ENCODE measurements around the gene PAX5.

PAX5 gene

DNA sequence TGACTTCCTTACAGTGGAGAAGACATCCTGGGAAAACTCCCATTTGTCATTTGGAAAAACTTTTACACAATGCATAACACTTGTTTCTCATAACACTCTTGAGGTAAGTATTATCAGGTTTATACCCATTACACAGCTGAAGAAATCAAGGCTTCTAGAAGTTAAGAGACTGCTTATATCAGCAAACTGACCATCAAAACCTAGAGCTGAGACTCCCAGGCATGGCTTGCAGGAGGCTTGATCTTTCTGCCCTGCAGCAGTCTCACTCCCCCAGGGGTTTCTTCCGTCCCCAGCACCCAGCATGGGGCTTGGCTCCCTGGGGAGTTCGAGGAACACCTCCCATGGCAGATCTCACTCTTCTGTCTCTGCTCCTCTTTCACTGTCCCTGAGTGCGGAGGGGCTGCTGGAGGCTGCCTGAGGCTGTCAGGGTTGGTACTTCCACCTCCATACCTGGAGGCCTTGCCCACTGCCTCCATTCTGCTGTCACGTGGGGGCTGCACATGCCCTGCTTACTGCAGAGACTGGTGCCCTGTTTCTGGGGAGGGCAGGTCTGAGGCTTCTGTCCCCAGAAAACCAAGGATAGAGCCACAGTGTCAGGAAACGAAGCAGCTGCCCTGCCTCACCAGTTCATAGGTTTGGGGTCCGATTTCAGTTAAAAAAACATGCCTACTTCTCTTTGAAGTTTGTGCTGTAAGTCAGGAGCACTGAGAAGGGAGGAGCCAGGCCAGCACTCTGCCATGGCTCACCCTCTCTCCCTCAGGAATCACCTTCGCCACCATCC, 202.5 kb downstream of the PAX5 start:
- DNase-seq (ENCODE audit: low read depth) = no peak
- no peak overlapping the region for H3K4me3 ChIP-seq (ENCODE audit: low read depth, low read length)
- TF ChIP-seq, protein P1, sequence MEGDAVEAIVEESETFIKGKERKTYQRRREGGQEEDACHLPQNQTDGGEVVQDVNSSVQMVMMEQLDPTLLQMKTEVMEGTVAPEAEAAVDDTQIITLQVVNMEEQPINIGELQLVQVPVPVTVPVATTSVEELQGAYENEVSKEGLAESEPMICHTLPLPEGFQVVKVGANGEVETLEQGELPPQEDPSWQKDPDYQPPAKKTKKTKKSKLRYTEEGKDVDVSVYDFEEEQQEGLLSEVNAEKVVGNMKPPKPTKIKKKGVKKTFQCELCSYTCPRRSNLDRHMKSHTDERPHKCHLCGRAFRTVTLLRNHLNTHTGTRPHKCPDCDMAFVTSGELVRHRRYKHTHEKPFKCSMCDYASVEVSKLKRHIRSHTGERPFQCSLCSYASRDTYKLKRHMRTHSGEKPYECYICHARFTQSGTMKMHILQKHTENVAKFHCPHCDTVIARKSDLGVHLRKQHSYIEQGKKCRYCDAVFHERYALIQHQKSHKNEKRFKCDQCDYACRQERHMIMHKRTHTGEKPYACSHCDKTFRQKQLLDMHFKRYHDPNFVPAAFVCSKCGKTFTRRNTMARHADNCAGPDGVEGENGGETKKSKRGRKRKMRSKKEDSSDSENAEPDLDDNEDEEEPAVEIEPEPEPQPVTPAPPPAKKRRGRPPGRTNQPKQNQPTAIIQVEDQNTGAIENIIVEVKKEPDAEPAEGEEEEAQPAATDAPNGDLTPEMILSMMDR (IDR thresholded peaks at IDR 0.05; ENCODE audit: control insufficient read depth, extremely low read depth, insufficient read depth) = no peak

DNA sequence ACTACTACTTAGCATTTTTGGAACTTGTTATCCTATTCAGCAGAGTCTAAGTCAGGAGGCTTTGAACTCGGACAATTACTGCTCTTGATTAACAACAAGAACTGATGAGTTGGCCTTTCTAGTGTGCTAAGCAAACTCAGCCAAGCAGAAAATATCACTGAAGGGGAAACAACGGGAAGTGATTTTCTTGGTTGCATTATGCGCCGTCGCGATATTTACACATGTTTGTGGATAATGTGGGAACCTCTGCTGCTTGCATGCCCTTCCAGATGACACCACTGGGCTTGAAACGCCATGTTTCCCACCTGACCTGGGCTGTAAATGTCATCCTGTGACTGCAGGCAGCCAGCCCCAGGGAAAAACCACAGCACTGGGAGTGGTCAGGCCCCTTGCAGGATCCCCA, 205.5 kb downstream of the PAX5 start:
- no peak overlapping the region for H3K4me3 ChIP-seq (ENCODE audit: low read depth, low read length)
- TF ChIP-seq, protein P1 (IDR thresholded peaks at IDR 0.05; ENCODE audit: control insufficient read depth, extremely low read depth, insufficient read depth) = no peak
- no peak for DNase-seq (ENCODE audit: low read depth)

DNA sequence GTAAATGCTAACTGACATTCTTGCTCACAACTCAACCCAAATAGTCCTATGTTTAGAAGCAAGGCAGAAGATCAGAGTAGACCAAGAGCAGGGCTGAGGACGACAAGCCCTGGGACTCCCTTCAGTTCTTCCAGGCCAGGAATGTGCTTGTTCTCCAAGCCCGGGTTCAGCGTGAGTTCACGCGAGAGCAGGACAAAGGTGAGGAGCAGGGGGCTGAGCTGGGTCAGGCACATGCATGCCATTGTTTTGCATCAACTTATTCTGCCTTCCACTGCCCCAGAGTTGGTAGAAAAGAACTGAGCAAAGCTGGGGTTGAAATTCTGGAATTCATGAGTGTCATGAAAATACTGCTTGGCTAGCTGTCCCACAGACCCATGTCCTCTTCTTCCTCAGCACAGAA, 206.5 kb downstream of the PAX5 start:
- no peak overlapping the region for H3K4me3 ChIP-seq (ENCODE audit: low read depth, low read length)
- no peak for DNase-seq (ENCODE audit: low read depth)
- TF ChIP-seq, protein P1 (IDR thresholded peaks at IDR 0.05; ENCODE audit: control insufficient read depth, extremely low read depth, insufficient read depth) = no peak

DNA sequence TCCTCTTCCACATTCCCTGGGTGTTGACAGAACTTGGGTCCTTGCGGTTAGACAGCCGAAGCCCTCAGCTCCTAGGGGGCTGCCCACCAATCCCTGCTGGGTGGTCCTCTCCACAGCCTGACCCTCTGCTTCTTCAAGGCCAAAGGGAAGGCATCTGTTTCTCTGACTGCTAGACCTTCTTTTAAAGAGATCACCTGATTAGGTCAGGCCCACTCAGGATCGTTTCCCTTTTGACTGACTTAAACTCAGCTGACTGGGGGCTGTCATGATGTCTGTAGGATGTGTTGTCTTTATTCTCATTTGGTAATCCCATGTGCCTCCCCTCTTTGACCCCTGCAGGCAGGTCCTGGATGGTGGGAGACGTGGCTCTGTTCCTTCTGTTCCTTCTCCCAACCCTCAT, 207.5 kb downstream of the PAX5 start:
- DNase-seq (ENCODE audit: low read depth) = no peak
- TF ChIP-seq, protein P1 (IDR thresholded peaks at IDR 0.05; ENCODE audit: control insufficient read depth, extremely low read depth, insufficient read depth) = no peak
- no peak overlapping the region for H3K4me3 ChIP-seq (ENCODE audit: low read depth, low read length)

DNA sequence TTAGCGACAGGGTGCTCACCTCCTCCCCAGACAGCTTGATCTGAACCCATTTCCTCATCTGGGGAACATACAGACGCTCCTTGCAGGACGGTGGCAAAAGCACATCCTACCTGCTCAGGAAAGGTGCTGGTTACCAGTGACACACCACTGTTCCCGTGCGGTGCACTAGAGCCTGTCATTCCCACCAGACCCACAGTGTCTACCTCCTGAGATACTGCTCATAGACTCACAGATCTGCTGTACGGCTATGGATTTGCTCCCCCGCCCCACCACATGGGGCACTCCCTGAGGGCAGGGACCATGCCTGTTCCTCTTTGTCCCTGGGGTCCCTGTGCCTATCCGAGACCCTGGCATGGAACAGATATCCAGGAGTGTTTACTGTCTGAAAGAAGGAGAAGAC, 208.9 kb downstream of the PAX5 start:
- TF ChIP-seq, protein P1 (IDR thresholded peaks at IDR 0.05; ENCODE audit: control insufficient read depth, extremely low read depth, insufficient read depth) = no peak
- no peak for DNase-seq (ENCODE audit: low read depth)
- no peak overlapping the region for H3K4me3 ChIP-seq (ENCODE audit: low read depth, low read length)

DNA sequence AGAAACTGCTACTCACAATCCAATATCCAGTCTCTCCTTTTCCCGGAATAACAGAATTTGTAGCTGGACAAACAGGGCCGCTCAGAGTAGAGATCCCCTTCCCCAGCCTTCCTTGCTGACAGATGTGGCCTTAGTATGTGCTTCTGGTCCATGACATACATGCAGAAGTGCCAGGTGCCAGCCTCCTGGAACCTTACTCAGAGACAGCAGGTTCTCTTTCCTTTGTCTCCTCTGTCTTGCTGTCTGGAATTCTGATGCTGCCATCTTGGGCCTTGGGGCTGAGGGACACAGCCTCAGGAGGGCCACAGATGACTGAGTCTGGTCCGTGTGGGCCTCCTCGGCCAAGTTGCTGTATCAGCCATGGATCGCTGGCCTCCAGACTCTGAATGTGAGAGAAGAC, 210.1 kb downstream of the PAX5 start:
- H3K4me3 ChIP-seq (ENCODE audit: low read depth, low read length) = no peak overlapping the region
- no peak for DNase-seq (ENCODE audit: low read depth)
- TF ChIP-seq, protein P1 (IDR thresholded peaks at IDR 0.05; ENCODE audit: control insufficient read depth, extremely low read depth, insufficient read depth) = no peak

DNA sequence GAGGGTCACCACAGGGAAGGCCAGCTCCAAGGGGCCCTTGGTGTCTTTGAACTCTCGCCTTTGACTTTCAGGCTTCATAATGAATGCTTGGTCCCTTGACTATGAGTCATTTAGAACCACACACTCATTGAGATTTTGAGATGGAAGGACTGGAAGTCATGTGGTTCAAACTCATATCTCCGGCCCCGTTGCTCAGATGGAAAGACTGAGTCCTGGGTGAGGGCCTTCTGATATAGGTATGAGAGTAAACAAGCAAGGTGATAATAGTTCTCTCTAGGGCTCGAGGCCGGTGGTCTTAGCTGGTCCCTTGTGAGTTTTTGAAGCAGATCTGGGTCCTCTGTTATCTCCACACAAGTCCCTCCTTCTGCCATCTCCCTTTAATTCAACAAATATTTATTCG, 210.6 kb downstream of the PAX5 start:
- H3K4me3 ChIP-seq (ENCODE audit: low read depth, low read length) = no peak overlapping the region
- TF ChIP-seq, protein P1 (IDR thresholded peaks at IDR 0.05; ENCODE audit: control insufficient read depth, extremely low read depth, insufficient read depth) = no peak
- no peak for DNase-seq (ENCODE audit: low read depth)
